Trophoblast cell (in vitro differentiated cells and primary cell): ENCODE results near the gene CFAP141.

Source experiments
- DNase-seq, 2 donors: peaks; one replicate each; pipeline ENCODE4 v3.0.0-alpha.2; 2016
- H2AFZ ChIP-seq: 2 replicates; pipeline ENCODE4 v1.6.1; 2013; ENCODE audit warnings: low read length, moderate library complexity, mild to moderate bottlenecking; ENCODE audit not compliant: insufficient read depth, poor library complexity
- H2AK5ac ChIP-seq: 2 replicates; pipeline ENCODE4 v1.6.1; 2013; ENCODE audit warnings: mild to moderate bottlenecking, low read length
- H2BK120ac ChIP-seq: 2 replicates; pipeline ENCODE4 v1.6.1; 2013; ENCODE audit warnings: low read length, mild to moderate bottlenecking, moderate library complexity; ENCODE audit not compliant: insufficient read depth, poor library complexity
- H2BK12ac ChIP-seq: 2 replicates; pipeline ENCODE4 v1.6.1; 2013; ENCODE audit warnings: mild to moderate bottlenecking, low read length, moderate library complexity
- H2BK5ac ChIP-seq: 2 replicates; pipeline ENCODE4 v1.6.1; 2013; ENCODE audit warnings: low read length, low read depth, moderate library complexity, mild to moderate bottlenecking; ENCODE audit not compliant: poor library complexity
- H3K14ac ChIP-seq: 2 replicates; pipeline ENCODE4 v1.6.1; 2013; ENCODE audit warnings: mild to moderate bottlenecking, low read length
- H3K18ac ChIP-seq: 2 replicates; pipeline ENCODE4 v1.6.1; 2013; ENCODE audit warnings: mild to moderate bottlenecking, low read length
- H3K23ac ChIP-seq: 2 replicates; pipeline ENCODE4 v1.6.1; 2013; ENCODE audit warnings: low read length
- H3K27ac ChIP-seq: 2 replicates; pipeline ENCODE4 v1.5.1; 2013; ENCODE audit warnings: low read depth, mild to moderate bottlenecking, inconsistent platforms, low read length, moderate library complexity
- H3K27me3 ChIP-seq: 2 replicates; pipeline ENCODE4 v1.6.1; 2013; ENCODE audit warnings: inconsistent platforms, mild to moderate bottlenecking, low read length, moderate library complexity; ENCODE audit not compliant: insufficient read depth
- H3K36me3 ChIP-seq, 2 experiments: 1 replicate in 1 of 2; 2 replicates in 1 of 2; pipeline ENCODE4 v1.6.1; 2013; ENCODE audit warnings: low read length in 2 of 2, mild to moderate bottlenecking in 2 of 2, moderate library complexity in 1 of 2; ENCODE audit not compliant: insufficient read depth in 2 of 2, control insufficient read depth in 1 of 2
- H3K4ac ChIP-seq: 2 replicates; pipeline ENCODE4 v1.6.1; 2013; ENCODE audit warnings: low read depth, mild to moderate bottlenecking, low read length, moderate library complexity
- H3K4me1 ChIP-seq, 2 experiments: 1 replicate in 1 of 2; 2 replicates in 1 of 2; pipeline ENCODE4 v1.6.1; 2013; ENCODE audit warnings: low read length in 2 of 2, mild to moderate bottlenecking in 2 of 2, moderate library complexity in 1 of 2; ENCODE audit not compliant: insufficient read depth in 2 of 2, control insufficient read depth in 1 of 2
- H3K4me2 ChIP-seq: 2 replicates; pipeline ENCODE4 v1.6.1; 2013; ENCODE audit warnings: inconsistent platforms, mild to moderate bottlenecking, low read length, moderate library complexity
- H3K4me3 ChIP-seq: 2 replicates; pipeline ENCODE4 v1.5.1; 2013; ENCODE audit warnings: mild to moderate bottlenecking, low read depth, low read length, inconsistent platforms
- H3K79me1 ChIP-seq: one replicate; pipeline ENCODE4 v1.6.1; 2013; ENCODE audit warnings: low read length
- H3K79me2 ChIP-seq: 2 replicates; pipeline ENCODE4 v1.6.1; 2013; ENCODE audit warnings: low read length, mild to moderate bottlenecking; ENCODE audit not compliant: control insufficient read depth, insufficient read depth, poor library complexity
- H3K9ac ChIP-seq: 2 replicates; pipeline ENCODE4 v1.6.1; 2013; ENCODE audit warnings: mild to moderate bottlenecking, low read length
- H3K9me3 ChIP-seq: 2 replicates; pipeline ENCODE4 v1.6.1; 2013; ENCODE audit warnings: low read depth, mild to moderate bottlenecking, control low read depth, inconsistent platforms, low read length; ENCODE audit not compliant: insufficient read depth
- H4K12ac ChIP-seq: 2 replicates; pipeline ENCODE4 v1.6.1; 2013; ENCODE audit warnings: low read depth, mild to moderate bottlenecking, low read length, moderate library complexity
- H4K8ac ChIP-seq: 2 replicates; pipeline ENCODE4 v1.6.1; 2013; ENCODE audit warnings: low read depth, mild to moderate bottlenecking, low read length, moderate library complexity
- H4K91ac ChIP-seq: one replicate; pipeline ENCODE4 v1.6.1; 2013; ENCODE audit warnings: low read depth, mild to moderate bottlenecking, low read length, moderate library complexity
- WGBS: extraction: QIAGEN DNeasy Blood & Tissue Kit; methylation state at CpG from one replicate; pipeline ENCODE4 v1.1.7; 2013; ENCODE audit warnings: missing lambda C conversion rate; ENCODE audit not compliant: insufficient read length, insufficient coverage; ENCODE audit errors: extremely low coverage; 5-methylcytosine and 5-hydroxymethylcytosine counted together

The CFAP141 gene

GRCh38 chr1:154178911-154179811 is 27.0 kb downstream of the CFAP141 start:
- H3K36me3 ChIP-seq = peaks cover 12 to 16% of the 10 kb centered on the region in 2 experiments
- H3K18ac ChIP-seq = no peak overlapping the region
- no peak overlapping the region for H2BK12ac ChIP-seq
- no peak overlapping the region for H4K91ac ChIP-seq
- no peak overlapping the region for H2BK5ac ChIP-seq
- H3K14ac ChIP-seq = no peak overlapping the region
- peak overlapping the region; percentile 82 for H3K4ac ChIP-seq
- H3K4me3 ChIP-seq = no peak overlapping the region
- peak overlapping the region; percentile 2 for H3K27ac ChIP-seq
- H4K12ac ChIP-seq = no peak overlapping the region
- H2AK5ac ChIP-seq = no peak overlapping the region
- H3K23ac ChIP-seq = peak overlapping the region; percentile 46
- H3K9ac ChIP-seq = no peak overlapping the region
- no peaks in the 10 kb centered on the region for H3K9me3 ChIP-seq
- no peak overlapping the region for H2BK120ac ChIP-seq
- WGBS = no CpG with 5 or more reads among the region's 10 CpGs
- no peak overlapping the region for H2AFZ ChIP-seq
- no peak overlapping the region for H4K8ac ChIP-seq
- peak in 1 of 2 donors; percentile 25 for DNase-seq
- H3K4me1 ChIP-seq = peaks cover 13 to 24% of the 10 kb centered on the region in 2 experiments
- peaks cover 36% of the 10 kb centered on the region for H3K79me2 ChIP-seq
- H3K79me1 ChIP-seq = peaks cover 15% of the 10 kb centered on the region
- H3K27me3 ChIP-seq = no peaks in the 10 kb centered on the region
- no peak overlapping the region for H3K4me2 ChIP-seq

GRCh38 chr1:154178013-154178412 is 28.1 kb downstream of the CFAP141 start:
- Histone ChIP-seq H4K91ac (no peak overlapping the region), H2AK5ac (no peak overlapping the region), H3K4me3 (no peak overlapping the region), H3K14ac (no peak overlapping the region), H2BK5ac (no peak overlapping the region), H3K79me1 (peaks cover 10% of the 10 kb centered on the region), H3K18ac (no peak overlapping the region), H3K4me1 (peaks cover 10 to 24% of the 10 kb centered on the region in 2 experiments), H3K36me3 (peaks cover 15 to 23% of the 10 kb centered on the region in 2 experiments), H2BK12ac (no peak overlapping the region), H3K9me3 (no peaks in the 10 kb centered on the region), H2AFZ (no peak overlapping the region), H3K27me3 (no peaks in the 10 kb centered on the region), H4K12ac (no peak overlapping the region), H3K4ac (peak overlapping the region; percentile 82), H3K4me2 (no peak overlapping the region), H3K9ac (no peak overlapping the region), H2BK120ac (no peak overlapping the region), H4K8ac (no peak overlapping the region), H3K79me2 (peaks cover 36% of the 10 kb centered on the region), H3K23ac (no peak overlapping the region), H3K27ac (no peak overlapping the region)
- no CpG with 5 or more reads among the region's 2 CpGs for WGBS
- DNase-seq = no peak

GRCh38 chr1:154176337-154176736 is 29.8 kb downstream of the CFAP141 start:
- no peak overlapping the region for H3K23ac ChIP-seq
- H3K9ac ChIP-seq = no peak overlapping the region
- H3K14ac ChIP-seq = no peak overlapping the region
- H2AK5ac ChIP-seq = no peak overlapping the region
- WGBS = no CpG with 5 or more reads among the region's 2 CpGs
- no peak overlapping the region for H4K91ac ChIP-seq
- no peak overlapping the region for H3K4me3 ChIP-seq
- H3K4ac ChIP-seq = peak overlapping the region; percentile 82
- H2BK12ac ChIP-seq = no peak overlapping the region
- H3K18ac ChIP-seq = no peak overlapping the region
- no peaks in the 10 kb centered on the region for H3K79me1 ChIP-seq
- no peak overlapping the region for H2BK5ac ChIP-seq
- H2AFZ ChIP-seq = no peak overlapping the region
- no peak for DNase-seq
- H4K12ac ChIP-seq = no peak overlapping the region
- no peaks in the 10 kb centered on the region for H3K27me3 ChIP-seq
- no peaks in the 10 kb centered on the region for H3K9me3 ChIP-seq
- H3K79me2 ChIP-seq = peaks cover 24% of the 10 kb centered on the region
- no peak overlapping the region for H4K8ac ChIP-seq
- H2BK120ac ChIP-seq = no peak overlapping the region
- peaks cover 10 to 24% of the 10 kb centered on the region in 2 experiments for H3K4me1 ChIP-seq
- no peak overlapping the region for H3K4me2 ChIP-seq
- peaks cover 21 to 40% of the 10 kb centered on the region in 2 experiments for H3K36me3 ChIP-seq
- no peak overlapping the region for H3K27ac ChIP-seq

GRCh38 chr1:154174654-154175053 is 31.5 kb downstream of the CFAP141 start:
- Histone ChIP-seq H3K23ac (no peak overlapping the region), H2AK5ac (no peak overlapping the region)

More at GRCh38 chr1:154174654-154175053, 31.5 kb downstream of the CFAP141 start:
- Histone ChIP-seq H3K27me3 (no peaks in the 10 kb centered on the region), H2BK120ac (no peak overlapping the region), H3K14ac (no peak overlapping the region), H3K79me2 (peaks cover 18% of the 10 kb centered on the region), H3K18ac (no peak overlapping the region), H3K4me1 (peaks cover 6 to 15% of the 10 kb centered on the region in 2 experiments), H2AFZ (no peak overlapping the region), H4K12ac (no peak overlapping the region), H3K9me3 (no peaks in the 10 kb centered on the region), H3K27ac (no peak overlapping the region), H4K91ac (no peak overlapping the region), H2BK12ac (no peak overlapping the region), H3K79me1 (no peaks in the 10 kb centered on the region), H3K4me3 (no peak overlapping the region), H3K4me2 (no peak overlapping the region), H3K9ac (no peak overlapping the region), H2BK5ac (no peak overlapping the region), H3K36me3 (peaks cover 25 to 54% of the 10 kb centered on the region in 2 experiments), H3K4ac (peak overlapping the region; percentile 64), H4K8ac (no peak overlapping the region)
- no CpG with 5 or more reads among the region's 4 CpGs for WGBS
- no peak for DNase-seq
